HG03039 (cell line): ENCODE results near the gene SOX2.
"Not testable (repeated sequence)": the region's sequence is repeated elsewhere in the genome, so short reads cannot be mapped to it uniquely, and the experiment has no call there.

Experiments used
- ATAC-seq: cut with Tn5 transposase; IDR thresholded peaks from one replicate; pipeline ENCODE4 v1.9.1; 2021; ENCODE audit warnings: mild to moderate bottlenecking, moderate library complexity; ENCODE audit not compliant: unreplicated experiment

Gene SOX2

GRCh38 chr3:181756645-181757297 is 45.0 kb downstream of the SOX2 start:
- ATAC-seq = no peak

GRCh38 chr3:181757694-181758306 is 46.1 kb downstream of the SOX2 start:
- no peak for ATAC-seq

- ATAC-seq = no peak
These were observed 50.2 kb downstream of the SOX2 start for GRCh38 chr3:181761906-181762305.

GRCh38 chr3:181764033-181764432 is 52.3 kb downstream of the SOX2 start:
- not testable (repeated sequence) for ATAC-seq
